ELR (cell line): ENCODE measurements around the gene NTNG1.

Source experiments
- DNase-seq: peaks from one replicate; pipeline ENCODE4 v3.0.0-alpha.2; 2015; ENCODE audit warnings: low read depth

Gene NTNG1

GRCh38 chr1:107342316-107342715 lies 201.5 kb downstream of the NTNG1 start:
- DNase-seq, result no peak

DNA sequence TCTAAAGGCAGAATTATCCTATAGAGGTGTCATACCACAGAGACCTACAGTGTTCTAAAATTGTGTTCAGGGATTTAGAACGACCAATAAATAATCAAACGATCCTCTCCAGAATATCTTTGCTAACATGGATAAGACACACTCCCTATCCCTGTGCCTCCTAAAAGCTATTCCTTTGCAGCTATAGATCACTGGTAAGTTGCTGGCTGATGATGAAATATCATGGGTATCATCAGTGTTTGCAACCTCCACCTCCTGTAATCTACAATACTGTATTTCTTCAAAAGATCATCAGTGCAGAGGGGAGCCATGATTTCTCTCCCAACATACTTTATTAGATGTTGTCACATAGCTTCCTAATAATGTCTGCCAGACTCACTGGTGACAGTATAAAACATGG lies 201.9 kb downstream of the NTNG1 start:
- no peak for DNase-seq

- DNase-seq, result no peak
Measured at GRCh38 chr1:107343601-107344000, 202.8 kb downstream of the NTNG1 start.

GRCh38 chr1:107344268-107344760 lies 203.5 kb downstream of the NTNG1 start:
- DNase-seq, result no peak

- no peak for DNase-seq
Measured at GRCh38 chr1:107344836-107345235, 204.0 kb downstream of the NTNG1 start.

DNA sequence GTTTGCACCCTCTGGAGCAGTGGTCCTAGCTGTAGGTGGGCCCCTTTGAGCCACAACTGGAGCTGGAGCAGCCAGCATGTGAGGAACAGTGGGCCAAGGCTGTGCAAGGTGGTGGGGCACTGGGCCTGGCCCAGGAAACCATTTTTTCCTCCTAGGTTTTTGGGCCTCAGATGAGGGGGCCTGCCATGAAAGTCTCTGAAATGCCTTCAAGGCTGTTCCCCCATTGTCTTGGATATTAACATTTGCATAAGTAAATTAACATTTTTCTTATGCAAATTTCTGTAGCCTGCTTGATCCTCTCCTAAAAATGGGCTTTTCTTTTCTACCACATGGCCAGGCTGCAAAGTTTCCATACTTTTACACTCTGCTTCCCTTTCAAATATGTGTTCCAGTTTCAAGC lies 212.0 kb downstream of the NTNG1 start:
- DNase-seq, result no peak

GRCh38 chr1:107357376-107357775 lies 216.5 kb downstream of the NTNG1 start:
- no peak for DNase-seq

GRCh38 chr1:107358619-107359327 lies 217.9 kb downstream of the NTNG1 start:
- DNase-seq, result no peak

DNA sequence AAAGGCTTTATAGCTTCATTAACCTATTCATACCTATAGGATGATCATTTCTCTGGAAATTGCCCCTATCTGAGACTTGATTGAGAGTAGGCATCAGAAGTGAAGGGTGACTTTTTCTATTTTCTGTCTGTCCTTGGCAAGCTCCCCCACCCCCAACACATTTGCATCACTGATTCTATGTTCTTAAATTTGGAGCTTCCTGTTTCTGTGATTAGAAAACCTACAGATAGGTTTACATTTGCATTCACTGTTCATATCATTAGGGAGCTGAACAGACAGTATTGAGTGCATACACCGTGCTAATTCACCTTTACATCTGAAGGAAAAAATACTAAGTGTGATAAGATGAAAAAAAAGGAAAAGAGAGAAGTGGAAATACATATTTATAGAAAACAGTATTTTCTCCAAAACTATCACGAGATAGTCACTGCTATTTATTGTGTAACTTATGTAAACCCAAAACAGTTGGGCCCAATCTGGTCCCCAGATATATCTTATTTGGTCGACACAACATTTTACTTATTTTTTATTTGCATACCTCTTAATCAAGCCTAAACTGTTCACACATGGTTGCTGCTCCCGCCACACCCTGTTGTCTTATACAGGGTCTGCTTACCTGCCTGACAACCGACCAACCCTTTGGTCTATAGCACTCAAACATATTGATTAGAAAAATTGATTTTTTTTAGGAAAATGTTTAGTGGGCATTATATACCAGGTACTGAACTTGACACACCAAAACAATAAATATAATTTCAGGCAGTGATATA lies 218.8 kb downstream of the NTNG1 start:
- DNase-seq, result no peak

DNA sequence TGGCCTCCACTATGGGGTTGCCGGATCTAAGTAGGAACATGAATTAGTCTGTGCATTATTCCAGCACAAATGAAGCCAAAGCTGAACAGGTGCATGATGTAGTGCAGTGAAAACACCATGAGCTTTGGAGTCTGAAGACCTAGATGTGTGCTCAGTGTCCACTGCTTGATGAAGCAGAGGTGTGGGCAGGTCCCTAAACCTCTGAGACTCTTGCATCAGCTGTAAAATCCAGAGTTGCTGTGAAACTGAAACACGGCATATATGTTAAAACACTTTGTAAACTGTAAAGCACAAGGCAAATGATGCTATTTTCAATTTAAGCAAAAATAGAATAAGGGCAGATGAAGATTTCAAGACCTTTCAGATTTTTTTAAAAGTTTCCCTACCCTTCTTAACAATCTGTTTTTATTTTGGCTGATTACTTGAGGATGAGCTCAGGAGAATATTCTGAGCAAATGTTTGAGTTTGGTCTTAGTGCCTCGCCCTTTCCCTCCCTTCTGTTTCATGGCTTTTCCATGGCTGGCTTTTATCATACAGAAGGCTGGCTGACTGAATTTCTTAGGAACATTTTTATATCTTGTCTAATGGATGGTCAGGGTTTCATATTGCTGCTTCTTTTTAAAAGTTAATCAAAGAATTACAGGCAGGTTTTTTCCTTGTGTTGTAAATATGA lies 221.8 kb downstream of the NTNG1 start:
- DNase-seq, result no peak

DNA sequence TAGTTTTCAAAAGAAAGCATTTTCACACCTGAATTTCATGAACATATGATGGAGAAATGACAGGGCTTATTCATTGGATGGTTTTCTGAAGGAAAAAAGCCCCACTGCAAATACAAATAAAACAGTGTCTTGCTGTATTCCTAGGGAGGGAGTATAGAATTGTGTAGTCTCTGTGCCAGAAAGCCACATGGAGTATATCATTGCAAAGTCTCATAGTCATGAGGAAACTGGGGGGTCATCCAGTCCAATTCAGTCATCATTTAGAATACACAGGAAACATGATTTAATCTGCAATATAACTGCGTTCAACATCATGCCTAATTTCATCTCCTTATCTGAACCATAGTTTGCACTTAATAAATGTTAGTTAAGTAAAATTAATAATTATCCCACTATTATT lies 222.3 kb downstream of the NTNG1 start:
- no peak for DNase-seq

DNA sequence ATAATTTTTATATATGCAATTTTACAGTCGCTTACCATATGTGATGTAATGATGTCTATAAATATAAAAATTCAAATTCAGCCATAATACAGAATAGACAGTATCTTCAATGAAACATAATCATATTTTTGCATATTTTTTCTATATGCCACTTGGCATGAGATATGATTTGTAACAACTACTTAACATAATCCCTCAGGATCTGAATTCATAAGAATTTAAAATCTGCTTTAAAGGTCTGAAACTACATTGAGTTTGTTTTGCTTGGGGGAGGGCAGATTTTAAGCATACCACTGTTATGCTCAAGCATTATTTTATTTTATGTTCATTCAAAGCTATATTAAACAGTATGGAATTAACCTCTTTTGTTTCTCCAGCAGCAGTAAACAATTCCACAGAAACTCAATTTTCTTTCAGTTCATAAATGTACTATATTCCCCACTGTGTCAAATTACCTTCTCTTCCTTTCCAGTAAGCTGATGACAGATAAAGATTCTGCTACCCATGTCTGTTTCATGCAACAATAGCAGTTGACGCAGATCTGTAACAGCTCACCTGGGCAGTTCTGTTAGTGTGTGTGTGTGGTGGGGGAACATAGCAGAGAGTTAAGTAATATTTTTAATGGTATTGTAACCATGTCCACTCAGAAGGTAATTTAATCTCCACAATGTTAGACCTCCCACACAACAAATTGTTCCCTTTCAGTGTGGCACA lies 224.8 kb downstream of the NTNG1 start:
- no peak for DNase-seq

DNA sequence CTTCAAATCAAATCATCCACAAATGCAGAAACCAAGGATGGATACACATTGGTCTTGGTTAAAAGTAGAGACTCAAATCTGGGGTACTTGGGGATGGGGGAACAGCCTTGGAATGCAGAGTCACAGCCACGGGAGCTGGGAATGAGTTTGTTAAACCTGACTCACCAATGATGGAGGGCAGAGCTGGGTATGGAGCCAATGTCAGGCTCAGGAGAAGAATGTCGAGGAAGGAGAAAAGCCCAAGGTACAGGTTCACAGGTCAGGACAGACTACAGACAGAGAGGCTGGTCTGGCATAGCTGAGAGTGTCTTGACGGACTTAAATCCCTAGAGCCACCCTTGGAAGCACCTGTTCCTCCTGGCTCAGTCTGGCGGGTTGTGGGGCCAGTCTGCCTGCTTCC lies 237.6 kb downstream of the NTNG1 start:
- DNase-seq, result peak; percentile 2

GRCh38 chr1:107378866-107379265 lies 238.0 kb downstream of the NTNG1 start:
- no peak for DNase-seq

DNA sequence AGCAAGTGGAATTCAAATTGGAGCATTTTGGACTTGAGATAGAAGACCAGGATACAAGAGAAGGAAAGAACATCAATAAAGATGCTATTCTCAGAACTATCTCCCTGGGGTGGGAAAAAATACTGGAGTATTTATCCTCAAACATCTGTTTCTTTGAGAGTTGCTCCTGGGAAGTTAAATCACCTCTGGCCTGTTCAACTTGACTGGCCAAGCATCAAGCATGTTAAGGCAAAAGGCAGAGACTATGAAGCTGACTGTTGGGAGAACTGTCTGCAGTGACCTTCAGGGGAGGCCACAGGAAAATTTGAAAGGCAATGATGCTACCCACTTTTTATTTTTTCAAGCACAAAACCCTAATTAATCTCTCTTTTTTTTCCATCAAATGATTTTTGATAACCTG lies 239.0 kb downstream of the NTNG1 start:
- no peak for DNase-seq

GRCh38 chr1:107389410-107390396 lies 248.9 kb downstream of the NTNG1 start:
- no peak for DNase-seq

DNA sequence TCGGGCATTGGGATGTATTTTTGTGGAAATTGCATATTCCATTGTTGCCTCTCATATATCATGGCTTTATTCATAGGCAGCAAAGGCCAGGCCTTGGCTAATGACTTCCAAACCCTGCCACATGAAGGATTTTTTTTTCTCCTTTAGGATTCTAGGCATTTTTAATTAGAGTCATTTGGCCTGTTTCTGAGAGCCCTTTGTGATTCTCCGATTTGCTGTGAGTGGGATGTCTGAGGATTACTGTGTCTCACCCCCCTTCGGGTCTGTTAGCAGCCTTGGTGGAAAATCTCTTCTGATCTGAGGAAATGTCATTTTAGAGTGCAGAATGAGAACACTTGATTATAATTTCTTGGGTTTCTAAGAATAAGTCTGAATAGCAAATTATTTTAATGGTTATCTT lies 253.5 kb downstream of the NTNG1 start:
- DNase-seq, result no peak

- no peak for DNase-seq
Measured at GRCh38 chr1:107401704-107402103, 260.9 kb downstream of the NTNG1 start.

DNA sequence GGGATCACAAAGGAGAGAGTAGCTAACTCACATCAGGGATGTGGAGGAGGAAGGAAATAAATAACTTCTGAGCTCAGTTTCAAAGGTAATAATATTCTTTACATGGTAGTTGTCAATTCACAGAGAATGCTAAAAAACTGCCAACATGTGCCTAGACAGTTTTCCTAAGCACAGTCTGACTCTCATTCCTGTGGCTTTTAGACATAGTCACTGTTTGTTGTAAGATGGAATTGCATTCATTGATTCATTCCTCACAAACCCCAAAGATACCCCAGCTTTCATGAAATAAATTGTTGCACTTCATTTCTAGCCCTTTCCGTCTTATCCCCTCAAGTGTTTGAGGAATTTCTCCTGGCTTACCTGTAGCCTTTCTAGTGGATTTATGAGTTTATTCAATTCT lies 263.9 kb downstream of the NTNG1 start:
- peak; percentile 31 for DNase-seq

- peak; percentile 17 for DNase-seq
Measured at GRCh38 chr1:107405236-107405635, 264.4 kb downstream of the NTNG1 start.

DNA sequence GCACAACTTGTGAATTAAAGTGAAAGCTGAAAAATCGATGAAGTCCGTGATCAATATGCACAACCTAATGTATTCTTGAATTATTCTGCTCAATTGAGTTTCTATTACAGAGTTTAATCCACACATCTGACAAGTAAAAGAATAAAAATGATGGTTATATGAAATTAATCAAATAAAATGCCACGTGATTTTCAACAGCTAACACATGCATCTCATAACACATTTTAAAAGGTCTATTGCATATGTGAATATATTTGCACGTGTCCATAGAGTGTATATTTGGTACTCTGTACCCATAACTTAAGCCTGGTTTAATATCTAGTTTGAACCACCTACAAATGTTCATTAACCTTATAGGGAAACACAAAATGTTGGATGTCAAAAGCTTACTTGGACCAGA lies 266.2 kb downstream of the NTNG1 start:
- no peak for DNase-seq
